CD4-positive, alpha-beta T cell treated with Interleukin-6 at 100 ng/mL for 8 hours (primary cell): ENCODE measurements around the gene DIO3.

Experiments used
- DNase-seq: peaks from one replicate; pipeline ENCODE4 v3.0.0-alpha.2; 2020; ENCODE audit warnings: mixed read lengths, low spot score

Gene DIO3

DNA sequence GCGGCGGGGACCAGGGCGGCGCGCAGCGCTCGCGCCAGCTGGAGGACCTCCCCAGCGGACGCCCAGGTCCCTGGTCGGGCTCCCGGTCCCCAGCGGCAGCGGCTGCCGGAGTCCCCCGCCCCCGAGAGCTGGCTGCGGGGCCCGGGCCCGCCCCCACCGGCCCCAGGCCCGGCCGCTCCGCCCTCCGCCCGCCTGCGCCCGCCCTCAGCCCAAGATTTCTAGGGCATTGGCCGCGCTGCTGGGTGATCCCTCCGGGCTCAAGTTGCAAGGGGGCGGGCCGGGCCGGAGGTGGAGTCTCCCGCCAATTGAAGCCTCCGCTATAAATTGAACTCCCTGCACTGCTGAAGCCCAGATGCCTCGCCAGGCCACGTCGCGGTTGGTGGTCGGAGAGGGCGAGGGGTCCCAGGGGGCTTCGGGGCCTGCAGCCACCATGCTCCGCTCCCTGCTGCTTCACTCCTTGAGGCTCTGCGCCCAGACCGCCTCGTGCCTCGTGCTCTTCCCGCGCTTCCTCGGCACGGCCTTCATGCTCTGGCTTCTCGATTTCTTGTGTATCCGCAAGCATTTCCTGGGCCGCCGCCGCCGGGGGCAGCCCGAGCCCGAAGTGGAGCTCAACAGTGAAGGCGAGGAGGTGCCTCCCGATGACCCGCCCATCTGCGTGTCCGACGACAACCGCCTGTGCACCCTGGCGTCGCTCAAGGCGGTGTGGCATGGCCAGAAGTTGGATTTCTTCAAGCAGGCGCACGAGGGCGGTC, at the start of gene DIO3:
Gene DIO3, plus strand, starts transcription at position 351 of the 752 bp plus-strand sequence.
- no peak for DNase-seq

DNA sequence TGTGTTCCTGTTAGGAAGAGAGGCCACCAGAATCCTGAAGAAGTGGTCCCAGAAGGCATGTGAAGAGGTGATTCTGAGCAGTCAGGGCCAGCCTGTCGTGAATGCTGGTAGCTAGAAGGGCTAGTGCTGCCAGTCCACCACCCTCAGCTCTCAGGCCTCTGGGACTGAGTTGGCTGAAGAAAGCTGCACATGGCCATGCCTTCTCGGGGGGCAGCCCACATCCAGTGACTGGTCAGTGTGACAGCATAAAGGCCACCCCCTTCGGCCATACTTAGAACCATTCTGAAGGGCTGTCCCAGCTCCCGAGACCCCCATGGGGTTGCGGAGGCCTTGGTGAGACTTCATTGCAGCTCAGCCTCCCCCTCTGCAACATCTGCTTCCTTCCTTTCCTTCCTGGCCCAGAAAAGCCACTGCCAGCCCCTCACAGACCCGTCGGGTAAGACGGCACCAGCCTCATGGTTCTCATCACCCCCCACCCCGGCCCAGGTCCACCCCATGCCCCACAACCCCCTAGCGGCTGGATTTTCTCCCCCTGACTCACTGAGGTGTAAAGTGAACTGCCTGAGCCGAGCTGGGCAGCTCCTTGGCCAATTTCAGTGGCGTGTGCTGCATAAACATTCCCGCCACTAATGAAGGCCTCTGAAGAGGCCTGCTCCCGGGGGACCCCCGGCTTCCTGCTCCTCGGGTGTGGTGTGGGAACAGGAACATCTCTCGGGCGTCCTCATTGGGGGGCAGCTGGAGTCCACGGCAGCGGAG, 49.5 kb upstream of the DIO3 start:
- DNase-seq, result no peak

DNA sequence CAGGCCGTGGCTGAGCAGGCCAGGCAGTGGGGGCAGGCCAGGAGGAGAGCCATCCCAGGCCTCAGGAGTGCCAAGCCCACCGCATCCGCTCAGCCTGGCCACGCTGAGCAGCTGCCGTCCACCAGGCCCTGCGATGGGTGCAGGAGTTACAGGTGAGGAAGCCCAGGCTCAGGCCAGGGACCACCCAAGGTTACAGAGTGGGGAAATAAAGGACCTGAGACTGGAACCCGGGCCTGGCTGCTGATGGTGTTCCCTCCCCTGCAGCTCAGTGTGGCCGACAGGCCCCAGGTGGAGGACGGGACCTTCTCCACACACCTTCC, 49.0 kb upstream of the DIO3 start:
- DNase-seq, result no peak

DNA sequence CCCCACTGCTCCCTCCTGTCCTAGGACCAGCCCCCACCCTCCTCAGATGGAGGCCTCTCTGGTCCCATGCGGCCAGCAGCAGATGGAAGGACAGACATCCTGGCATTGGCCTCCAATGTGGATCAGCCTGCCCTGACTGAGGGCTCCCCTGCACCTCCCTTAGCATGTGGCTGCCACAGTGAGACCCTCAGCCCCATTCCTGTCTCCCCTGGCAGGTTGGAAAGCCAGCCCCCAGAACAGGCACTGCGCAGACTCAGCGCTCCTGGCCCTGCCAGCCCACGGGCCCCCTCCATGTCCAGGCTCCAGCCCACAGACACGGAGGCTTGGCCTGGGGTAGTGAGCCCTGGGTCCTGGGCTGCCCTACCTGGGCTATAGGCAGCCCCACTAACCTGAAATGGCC, 47.2 kb upstream of the DIO3 start:
- DNase-seq, result no peak

DNA sequence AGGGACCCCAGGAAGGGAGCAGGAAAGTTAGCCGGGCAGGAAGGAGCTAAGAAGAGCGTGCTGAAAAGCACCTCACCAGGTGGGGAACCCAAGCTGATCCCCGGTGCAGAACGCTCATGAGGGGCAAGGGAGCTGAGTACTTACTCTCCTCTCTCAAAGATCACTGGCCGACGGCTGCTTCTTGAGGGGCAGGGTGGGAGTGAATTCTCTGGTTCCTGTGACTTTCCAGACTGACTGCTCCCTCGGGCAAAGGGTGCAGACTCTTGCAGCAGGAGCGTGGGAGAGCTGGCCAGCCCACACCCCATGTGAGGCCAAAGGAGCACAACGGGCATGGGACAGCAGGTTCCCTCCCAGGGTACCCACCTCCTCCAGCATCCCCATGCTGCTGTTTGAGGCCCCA, 44.9 kb upstream of the DIO3 start:
- no peak for DNase-seq

DNA sequence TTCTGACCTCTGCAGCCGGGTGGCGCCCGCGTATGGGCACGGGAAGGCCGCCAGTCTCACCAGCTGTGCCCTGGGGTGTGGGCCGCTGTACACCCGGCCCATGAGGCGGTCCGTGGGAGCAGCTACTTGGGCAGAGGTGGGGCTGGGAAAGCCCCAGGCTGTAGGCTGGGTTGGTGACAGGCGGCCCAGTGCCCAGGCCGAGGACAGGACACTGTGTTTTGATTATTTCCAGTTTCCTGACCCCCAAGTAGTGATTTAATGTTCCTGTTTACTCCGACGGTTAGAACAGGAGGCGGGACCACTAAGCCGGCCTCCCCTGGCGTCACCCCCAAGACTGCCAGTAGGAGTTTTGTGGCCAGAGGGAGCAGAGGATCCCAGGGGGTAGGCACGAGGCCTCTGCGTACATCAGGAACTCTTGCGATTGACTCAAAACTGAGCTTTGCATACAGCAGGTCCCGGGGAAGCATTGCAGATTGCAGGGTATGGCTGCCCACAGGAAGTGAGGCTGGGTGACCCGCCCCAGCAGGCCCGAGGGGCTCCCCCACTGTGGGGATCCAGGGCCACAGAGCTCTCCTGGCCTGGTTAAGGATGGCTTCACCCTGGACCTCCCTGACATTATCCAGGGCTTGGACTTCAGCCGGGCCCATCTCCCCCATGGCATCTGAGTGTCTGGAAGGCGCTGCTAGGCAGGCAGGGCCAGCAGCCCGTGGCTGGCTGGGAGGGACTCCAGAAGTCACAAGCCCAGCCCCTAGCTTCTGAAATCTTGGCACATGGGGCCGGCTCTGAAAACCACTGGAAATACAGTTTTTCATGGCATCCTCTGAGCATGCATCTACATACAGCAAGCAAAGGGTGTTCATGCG, 42.5 kb upstream of the DIO3 start:
- DNase-seq, result no peak

DNA sequence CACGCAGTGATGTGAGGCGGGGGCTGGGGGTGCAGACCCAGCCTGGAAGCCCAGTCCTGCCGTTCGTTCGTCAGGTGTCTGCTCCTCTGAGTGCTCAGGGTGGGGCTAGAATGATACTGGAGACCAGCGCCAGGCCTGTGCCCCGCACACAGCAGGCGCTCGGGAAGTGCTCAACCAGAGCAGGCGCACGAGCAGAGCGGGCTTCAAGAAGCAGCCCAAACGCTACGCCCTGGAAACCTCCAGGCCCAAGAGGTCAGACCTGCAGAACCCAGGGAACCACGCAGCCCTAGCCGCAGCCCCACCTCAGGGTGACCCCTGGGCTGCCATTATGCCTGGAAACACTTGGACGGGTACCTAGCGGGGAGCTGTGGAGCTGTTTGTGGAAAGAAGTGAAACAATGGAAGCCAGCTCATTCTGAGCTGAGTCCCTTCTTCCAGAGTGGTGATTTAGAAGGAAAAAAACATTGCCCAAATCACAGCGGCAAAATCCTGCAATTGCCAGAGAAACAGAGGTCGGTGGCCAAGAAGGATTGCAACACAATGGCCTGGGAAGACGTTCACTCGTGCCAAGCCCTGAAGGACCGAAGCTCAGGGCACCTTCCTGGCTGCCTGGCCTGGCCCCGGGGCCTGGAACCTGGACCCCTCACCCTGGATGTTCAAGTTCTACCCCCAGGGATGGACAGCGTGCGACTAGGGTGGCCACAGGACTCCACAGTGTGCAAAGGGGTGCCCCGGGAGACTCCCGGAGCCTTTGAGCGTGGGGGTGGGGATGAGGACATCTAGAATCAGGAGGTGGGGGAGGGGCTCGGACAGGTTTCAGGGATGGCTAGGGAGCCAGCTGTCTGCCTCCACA, 40.4 kb upstream of the DIO3 start:
- DNase-seq, result no peak

DNA sequence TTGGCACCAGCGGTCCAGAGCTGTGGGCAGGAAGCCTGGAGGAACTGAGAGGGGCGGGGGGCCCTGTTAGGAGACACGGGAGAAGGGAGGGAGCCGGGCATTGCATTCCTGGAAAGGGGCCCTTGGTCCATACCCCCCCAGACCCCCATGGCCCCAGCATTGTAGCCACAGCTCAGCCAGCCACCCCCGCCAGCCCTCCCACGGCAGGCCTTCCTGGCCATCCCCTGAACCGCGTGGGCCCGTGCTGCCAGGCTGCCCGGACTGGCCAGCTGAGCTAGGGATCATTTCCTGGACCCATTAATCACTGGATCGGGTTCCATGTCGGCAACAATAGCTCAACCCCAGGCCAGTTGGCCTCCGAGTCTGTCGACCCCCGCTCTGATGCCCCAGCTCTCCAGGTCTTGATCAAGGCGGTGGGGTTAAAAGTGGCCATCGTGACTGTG, 39.8 kb upstream of the DIO3 start:
- DNase-seq, result no peak

DNA sequence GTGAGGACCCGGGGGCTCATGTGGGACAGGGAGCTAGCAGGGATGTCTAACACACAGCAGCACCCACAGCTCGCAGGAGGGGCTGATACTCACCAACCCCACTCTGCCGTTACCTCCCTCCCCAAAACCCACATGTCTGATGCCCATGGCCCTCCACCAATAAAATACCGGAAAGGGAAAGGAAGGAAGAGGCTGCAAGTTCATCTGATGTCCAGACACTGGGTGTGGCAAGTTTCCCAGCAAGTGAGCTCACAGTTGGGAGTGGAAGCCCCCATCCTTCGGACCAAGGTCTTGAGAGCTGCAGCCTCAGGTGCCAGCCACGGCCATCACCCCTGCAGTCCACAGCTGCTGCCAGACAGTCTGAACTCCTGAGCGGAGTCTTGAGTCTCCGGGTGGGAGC, 39.3 kb upstream of the DIO3 start:
- no peak for DNase-seq

DNA sequence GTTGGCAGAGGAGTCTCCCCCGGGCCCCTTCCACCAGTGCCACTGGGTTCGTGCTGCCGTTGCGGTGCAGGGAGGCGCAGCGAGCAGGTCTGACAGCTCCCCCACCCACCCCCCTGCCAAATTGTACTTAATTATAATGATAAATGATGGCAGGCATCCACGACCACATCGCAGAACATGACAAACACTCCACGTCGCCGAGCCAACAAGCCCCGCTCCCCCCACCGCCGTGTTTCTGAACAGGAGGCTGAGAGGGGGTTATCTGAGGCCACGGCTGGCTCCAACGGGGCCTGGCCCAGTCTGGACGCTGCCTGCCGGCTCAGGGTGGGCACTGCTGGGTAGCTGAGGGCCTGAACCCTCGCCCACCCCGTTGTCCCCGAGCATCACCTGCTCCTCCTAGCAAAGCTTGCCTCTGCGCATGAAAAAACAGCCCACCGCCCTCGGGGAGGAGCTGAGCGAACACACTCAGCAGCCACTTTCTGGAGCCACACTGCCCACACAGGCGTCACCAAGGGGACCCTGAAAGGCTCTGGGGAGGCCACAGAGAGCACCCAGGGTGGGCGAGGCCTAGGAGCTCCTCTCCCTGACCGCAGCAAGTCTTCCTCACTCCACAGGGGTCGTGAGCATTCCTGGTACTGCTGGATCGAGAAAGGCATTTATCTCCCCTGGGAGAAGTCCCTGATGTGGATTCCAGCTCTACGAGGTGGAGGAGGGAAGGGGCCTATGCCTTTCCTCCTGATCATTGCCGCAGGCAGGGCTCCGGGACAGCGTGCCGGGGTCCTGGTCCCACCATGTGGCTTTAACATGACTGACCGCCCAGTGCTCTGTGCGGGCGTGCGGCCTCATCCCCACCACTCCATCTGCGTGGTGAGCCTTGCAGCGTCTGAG, 35.4 kb upstream of the DIO3 start:
- no peak for DNase-seq

DNA sequence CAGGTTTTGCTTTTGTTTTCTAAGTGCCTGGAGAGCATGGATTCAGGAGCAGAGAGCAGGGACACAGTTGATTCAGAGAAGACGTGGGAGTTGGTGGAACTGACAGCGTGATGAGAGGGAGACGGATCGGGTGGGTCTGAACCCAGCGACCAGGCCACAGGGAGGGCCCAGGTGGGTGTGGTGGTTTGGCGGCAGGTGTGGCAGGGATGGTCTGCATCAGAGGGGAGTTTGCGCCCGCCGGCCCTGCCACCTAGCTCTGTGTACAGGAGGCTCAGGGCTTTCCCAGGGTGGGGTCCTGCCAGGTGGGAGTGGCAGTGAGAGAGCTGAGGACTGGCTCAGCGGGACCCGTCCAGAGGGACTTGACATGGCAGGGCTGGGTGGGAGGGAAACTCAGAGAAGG, 33.3 kb upstream of the DIO3 start:
- no peak for DNase-seq

DNA sequence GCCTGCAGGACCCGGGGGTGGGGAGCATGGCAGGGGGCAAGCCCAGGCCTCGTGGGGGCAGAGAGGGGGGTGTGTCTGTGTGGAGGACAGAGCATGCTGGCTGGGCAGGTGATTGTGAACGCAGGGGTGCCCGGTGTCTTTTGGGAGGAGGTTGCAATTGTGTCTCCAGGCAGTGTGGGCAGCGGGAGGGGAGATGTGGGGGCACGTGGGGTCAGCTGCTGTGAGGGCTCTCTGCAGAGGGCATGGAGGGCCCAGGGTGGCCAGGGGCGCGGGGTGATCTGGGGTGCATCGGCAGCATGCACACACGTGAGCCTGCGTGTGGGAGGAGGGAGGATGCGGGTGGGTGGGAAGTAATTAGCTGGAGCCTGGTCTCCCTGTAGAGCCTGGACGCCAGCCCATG, 32.2 kb upstream of the DIO3 start:
- no peak for DNase-seq

DNA sequence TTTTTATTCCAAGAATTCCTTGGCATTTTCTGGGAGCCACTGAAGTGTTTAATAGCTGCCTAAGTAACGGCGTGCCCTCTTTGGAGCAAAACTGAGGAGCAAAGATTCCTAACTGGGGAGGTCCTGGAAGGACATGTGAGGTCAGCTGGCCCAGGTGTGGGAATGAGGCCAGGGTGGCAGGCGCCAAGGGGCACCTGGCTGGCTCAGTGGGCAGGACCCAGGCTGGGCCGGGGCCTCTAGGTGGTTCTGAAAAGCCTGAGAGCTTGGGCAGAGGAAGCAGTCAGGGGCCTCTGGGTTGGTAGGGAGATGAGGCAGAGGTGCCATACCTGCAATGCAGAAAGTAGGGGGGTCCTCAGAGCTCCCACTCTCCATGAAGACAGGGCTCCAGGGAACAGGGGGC, 27.1 kb upstream of the DIO3 start:
- DNase-seq, result no peak

DNA sequence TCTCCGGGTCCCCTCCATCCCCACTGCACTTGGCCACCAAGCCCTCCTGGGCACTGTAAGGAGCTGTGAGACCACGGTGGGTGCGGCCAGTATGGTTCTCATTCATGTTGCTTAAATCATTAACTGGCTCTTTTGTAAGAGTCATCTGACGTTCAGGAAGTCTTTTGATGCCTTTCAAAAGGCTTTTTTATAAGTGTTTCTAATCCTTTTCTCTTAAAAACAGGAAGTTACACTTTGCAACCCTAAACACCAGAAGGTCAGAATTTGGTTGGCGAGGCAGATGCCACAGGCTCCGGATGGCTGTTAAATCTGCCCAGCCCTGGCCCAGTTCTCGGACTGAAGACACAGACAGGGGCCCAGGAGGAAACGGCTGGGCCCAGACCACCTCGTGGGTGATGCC, 26.1 kb upstream of the DIO3 start:
- DNase-seq, result no peak

DNA sequence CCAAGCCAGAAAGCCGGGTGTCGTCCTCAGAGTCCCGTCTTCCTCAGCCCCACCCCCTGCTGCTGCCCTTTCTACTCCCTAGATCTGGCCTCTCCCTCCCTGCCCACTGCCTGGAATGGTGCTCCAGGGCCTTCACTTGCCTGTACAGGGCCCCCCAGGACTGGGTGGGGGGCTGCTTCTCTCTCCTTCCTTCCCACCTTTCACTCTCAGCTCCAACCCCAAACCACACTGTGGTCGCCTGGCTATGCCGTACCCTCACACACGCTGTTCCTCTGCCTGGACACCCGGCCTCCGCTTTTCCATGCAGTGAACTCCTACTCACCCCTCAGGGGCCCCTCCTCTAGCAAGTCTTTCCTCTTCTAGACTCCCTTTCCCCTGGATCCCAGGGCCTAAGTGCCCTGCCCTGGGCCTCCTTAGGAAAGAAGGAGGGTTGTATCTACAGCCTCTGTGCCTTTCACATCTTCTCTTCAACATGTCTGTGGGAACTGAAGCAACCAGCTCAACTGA, 25.5 kb upstream of the DIO3 start:
- DNase-seq, result no peak

DNA sequence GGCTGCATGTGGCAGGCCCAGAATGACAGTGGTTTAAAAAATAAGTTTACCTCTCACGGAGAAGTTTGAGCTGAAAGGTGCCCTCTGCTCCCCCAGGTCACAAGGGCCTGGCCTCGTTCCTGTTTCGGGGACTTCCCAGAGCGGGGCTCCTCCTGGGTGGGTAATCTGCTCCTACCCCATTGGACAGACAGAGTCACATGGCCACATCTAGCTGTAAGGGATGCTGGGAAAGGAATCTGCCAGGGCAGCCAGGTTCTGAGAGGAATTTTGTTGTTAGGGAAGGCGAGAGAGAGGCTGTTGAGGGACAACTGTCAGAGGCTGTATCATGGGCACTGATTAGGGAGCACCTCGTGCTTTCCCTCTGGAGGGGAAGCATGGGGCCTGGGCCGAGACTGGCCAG, 24.0 kb upstream of the DIO3 start:
- DNase-seq, result no peak

DNA sequence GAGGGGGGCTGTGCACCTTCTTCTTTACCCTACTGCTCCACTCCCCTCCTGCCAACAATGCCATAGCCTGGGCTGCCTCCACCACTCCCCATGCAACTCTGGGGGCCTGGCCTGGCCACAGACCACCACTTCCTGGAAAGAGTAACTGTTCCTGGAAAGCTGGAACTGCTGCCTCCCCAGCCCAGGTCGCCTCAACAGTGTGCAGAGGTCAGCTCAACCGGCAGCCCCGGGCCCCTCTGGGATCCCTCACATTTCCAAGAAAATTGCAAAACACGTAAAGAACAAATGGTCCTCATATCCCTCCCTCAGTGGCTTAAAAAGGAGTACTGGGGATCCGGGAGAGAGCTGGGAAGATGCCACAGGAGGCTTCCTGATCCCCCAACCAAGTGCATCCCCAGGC, 22.4 kb upstream of the DIO3 start:
- no peak for DNase-seq

DNA sequence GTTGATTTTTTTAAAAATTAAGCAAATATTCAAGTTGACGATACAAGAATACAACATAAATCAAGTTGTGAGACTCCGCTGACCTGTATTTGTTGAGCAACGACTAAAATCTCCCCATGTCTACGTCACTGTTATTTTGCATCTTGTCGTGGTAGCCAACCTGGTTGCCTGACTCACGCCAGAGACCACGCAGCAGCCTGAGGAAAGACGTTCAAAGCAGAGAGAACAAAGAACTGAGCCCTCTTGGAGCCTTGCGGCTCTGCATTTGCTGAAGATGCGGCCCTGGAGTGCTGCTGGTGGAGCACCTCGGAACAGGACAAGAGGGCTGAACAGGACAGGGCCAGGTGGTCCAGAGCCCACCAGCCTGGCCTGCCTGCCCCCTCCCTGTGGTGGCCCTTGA, 21.4 kb upstream of the DIO3 start:
- no peak for DNase-seq

DNA sequence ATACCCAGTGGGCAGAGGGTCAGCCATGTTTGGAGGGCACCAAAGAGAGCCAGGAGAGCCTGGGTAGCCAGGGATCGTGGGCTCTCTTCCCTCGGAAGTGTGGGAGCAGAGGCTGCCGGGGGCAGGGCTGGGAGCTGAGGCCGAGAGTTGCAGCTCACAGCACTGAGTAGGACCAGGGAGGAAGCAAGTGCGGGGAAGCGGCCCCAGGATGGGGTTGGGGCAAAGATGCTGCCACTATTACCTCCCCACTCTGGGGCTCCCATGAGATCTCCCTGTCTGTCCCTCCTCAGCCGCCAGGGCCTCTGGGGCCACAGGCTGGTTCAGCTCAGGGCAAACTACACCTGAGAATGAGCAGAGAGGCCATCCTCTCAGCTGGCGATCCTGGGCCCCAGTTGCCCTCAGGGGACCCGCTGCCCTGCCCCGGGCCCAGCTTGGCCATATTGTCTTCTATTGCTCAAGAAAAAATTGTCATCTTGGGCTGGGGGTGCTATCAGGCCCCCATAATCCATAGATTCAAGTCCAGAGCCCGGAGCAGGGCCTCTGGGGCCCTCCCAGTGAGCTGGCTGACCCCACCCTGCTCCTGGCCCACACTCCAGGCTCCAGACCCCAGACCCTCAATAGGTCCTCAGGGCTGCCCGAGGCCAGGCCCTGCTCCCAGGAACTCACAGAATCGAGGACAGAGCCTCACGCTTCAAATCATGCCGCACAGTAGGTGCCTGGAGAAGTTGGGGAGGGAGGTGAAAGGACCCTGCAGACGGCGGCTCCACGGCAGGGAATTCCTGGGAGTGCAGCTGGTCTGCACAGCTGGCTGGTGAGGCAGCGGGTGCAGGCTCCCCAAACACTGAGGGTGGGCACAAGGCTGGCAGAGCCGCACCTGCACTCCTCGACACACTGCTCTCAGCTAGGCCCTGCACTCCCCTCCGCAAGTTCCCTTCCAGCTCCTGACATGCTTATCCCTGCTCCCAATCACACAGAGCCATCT, 20.5 kb upstream of the DIO3 start:
- no peak for DNase-seq

DNA sequence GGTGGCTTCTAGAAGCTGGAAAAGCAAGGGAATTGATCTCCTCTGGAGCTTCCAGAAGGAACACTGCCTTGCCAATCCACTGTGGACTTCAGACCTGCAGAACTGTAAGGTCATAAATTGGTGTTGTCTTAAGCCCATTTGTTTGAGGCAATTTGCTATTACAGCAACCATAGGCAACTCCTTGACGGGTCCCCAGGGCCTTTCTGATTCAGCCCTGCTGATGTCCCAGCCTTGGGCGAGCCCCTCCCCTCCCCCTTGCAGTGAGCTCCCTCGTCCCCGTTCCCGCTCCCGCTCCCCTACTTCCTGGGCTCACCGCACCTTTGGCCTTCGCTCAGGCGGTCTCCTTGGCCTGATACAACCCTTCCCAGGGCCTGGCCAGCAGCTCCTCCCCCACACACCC, 18.9 kb upstream of the DIO3 start:
- DNase-seq, result no peak
